Gastrocnemius medialis (tissue), 4 donors: ENCODE data around the gene CCNG1. TPM values are rescaled to one million over a fixed set of nuclear protein-coding genes. Genes with fewer than 3 reads are reported as not detected.

ENCODE experiments used
- ATAC-seq, 2 donors: fragments of 150-250 bp; one replicate each; pipeline ENCODE4 v1.9.1; 2016
- DNase-seq, 2 donors: peaks; one replicate each; pipeline ENCODE4 v3.0.0-alpha.2; 2019
- H3K27ac ChIP-seq, 4 donors: fragments of 200-600 bp; sonication (generic); 1 replicate in 1 of 4; 2 replicates in 3 of 4; pipeline ENCODE4 v1.5.1; 2016 to 2018; ENCODE audit warnings: mild to moderate bottlenecking in 2 of 4, moderate library complexity in 1 of 4
- H3K27me3 ChIP-seq, 3 donors: fragments of 200-600 bp; sonication (generic) in 2 of 3; 1 replicate in 1 of 3; 2 replicates in 2 of 3; pipeline versions ENCODE4 v1.5.1 to v1.6.0; 2016 to 2019; ENCODE audit warnings: mild to moderate bottlenecking in 1 of 3, moderate library complexity in 1 of 3
- H3K36me3 ChIP-seq, 2 donors: fragments of 200-600 bp; sonication (generic) in 1 of 2; one replicate each; pipeline ENCODE4 v1.5.1; 2017 to 2018
- H3K4me1 ChIP-seq, 2 donors: fragments of 200-600 bp; sonication (generic) in 1 of 2; one replicate each; pipeline ENCODE4 v1.5.1; 2016 to 2017; ENCODE audit warnings: mild to moderate bottlenecking in 2 of 2
- H3K4me3 ChIP-seq, 4 donors: fragments of 200-600 bp; sonication (generic) in 3 of 4; 1 replicate in 1 of 4; 2 replicates in 3 of 4; pipeline ENCODE4 v1.5.1; 2016 to 2019; ENCODE audit warnings: mild to moderate bottlenecking in 2 of 4
- H3K9me3 ChIP-seq, 3 donors: fragments of 200-600 bp; sonication (generic) in 2 of 3; 1 replicate in 1 of 3; 2 replicates in 2 of 3; pipeline ENCODE4 v1.5.1; 2016 to 2019
- CTCF ChIP-seq, 5 experiments: fragments of 450-650 bp in 3 of 5; fragments of 200-600 bp in 2 of 5; sonication (generic) in 2 of 5; IDR thresholded peaks in 4 of 5; conservative IDR thresholded peaks in 1 of 5; 1 replicate in 4 of 5; 2 replicates in 1 of 5; pipeline ENCODE4 v1.5.1; 2016 to 2019; ENCODE audit warnings: antibody characterized with exemption in 5 of 5, mild to moderate bottlenecking in 3 of 5, moderate library complexity in 3 of 5
- POLR2A ChIP-seq, 2 donors: fragments of 450-650 bp; IDR thresholded peaks; one replicate each; pipeline ENCODE4 v1.6.1; 2017; ENCODE audit warnings: antibody characterized with exemption in 2 of 2, mild to moderate bottlenecking in 2 of 2, moderate library complexity in 2 of 2
- in situ Hi-C, 4 donors: fragments of 200-750 bp; cut with MboI; loops; one replicate each; pipeline versions ENCODE4 v1.15.0 to v1.8.0; 2017; ENCODE audit warnings: low sequenced_read_pairs in 4 of 4
- intact Hi-C: fragments of 100-400 bp; cut with DNase I; formaldehyde crosslinking; loops from one replicate; pipeline ENCODE4 v1.15.1; 2023; ENCODE audit warnings: low total_unique reads
- total RNA-seq, 4 donors: library from RNA; depleted of rRNA; stranded (reverse); fragments of >200 nt; gene quantifications; one replicate each; pipeline versions ENCODE4 v1.1.0 to v1.2.3, GENCODE V29; 2016

Gene CCNG1
- total RNA-seq, 4 donors from 2014 or later, result 63.7 to 125 (median 109) TPM

- intact Hi-C loops (loop anchor here (1.0 kb wide), 2 partner anchors 23 to 68 kb away; partner anchors contain the start of genes HMMR, MAT2B and NUDCD2), in situ Hi-C loops (no loop called here)
- DNase-seq, result no peak
- Histone ChIP-seq H3K9me3 (no peaks in the 10 kb centered on the region), H3K27me3 (no peaks in the 10 kb centered on the region), H3K27ac (peak overlapping the region; percentile 91 to 100 (median 92)), H3K36me3 (peaks cover 0 to 18% of the 10 kb centered on the region in 2 donors), H3K4me3 (peak overlapping the region; percentile 79 to 100 (median 84)), H3K4me1 (peaks cover 23 to 41% of the 10 kb centered on the region in 2 donors)
- TF ChIP-seq POLR2A (IDR thresholded peaks at IDR 0.05) (no peak), CTCF (IDR thresholded peaks at IDR 0.05 in 4 of 5, conservative IDR thresholded peaks at IDR 0.05 in 1 of 5) (no peak)
- ATAC-seq, result no peak
Measured at GRCh38 chr5:163437011-163437308, 435 bp upstream of the CCNG1 start.

- TF ChIP-seq CTCF (IDR thresholded peaks at IDR 0.05 in 4 of 5, conservative IDR thresholded peaks at IDR 0.05 in 1 of 5) (no peak), POLR2A (IDR thresholded peaks at IDR 0.05) (no peak)
- in situ Hi-C loops (no loop called here), intact Hi-C loops (no loop called here)
- Histone ChIP-seq H3K4me3 (peak overlapping the region in 2 of 4 donors; percentile 82 to 100), H3K4me1 (peaks cover 23 to 47% of the 10 kb centered on the region in 2 donors), H3K27me3 (no peaks in the 10 kb centered on the region), H3K9me3 (no peaks in the 10 kb centered on the region), H3K36me3 (peaks cover 0 to 36% of the 10 kb centered on the region in 2 donors), H3K27ac (peak overlapping the region; percentile 91 to 100 (median 92))
- ATAC-seq, result peak; percentile 77 to 87
- peak; percentile 72 to 75 for DNase-seq
Measured at GRCh38 chr5:163439092-163439425, 1.7 kb downstream of the CCNG1 start.

- H3K4me1 ChIP-seq, result peaks cover 33 to 58% of the 10 kb centered on the region in 2 donors
- in situ Hi-C loops, result no loop called here
- no peaks in the 10 kb centered on the region for H3K27me3 ChIP-seq
- H3K4me3 ChIP-seq, result no peak overlapping the region
- ATAC-seq (no peak), DNase-seq (no peak)
- intact Hi-C loops, result no loop called here
- no peaks in the 10 kb centered on the region for H3K9me3 ChIP-seq
- H3K36me3 ChIP-seq, result peaks cover 0 to 48% of the 10 kb centered on the region in 2 donors
- no peak for TF ChIP-seq CTCF (IDR thresholded peaks at IDR 0.05 in 4 of 5, conservative IDR thresholded peaks at IDR 0.05 in 1 of 5)
- TF ChIP-seq POLR2A (IDR thresholded peaks at IDR 0.05), result no peak
- peak overlapping the region in 3 of 4 donors; percentile 31 to 100 (median 38) for H3K27ac ChIP-seq
Measured at GRCh38 chr5:163440954-163441353, 3.6 kb downstream of the CCNG1 start.

- H3K27me3 ChIP-seq, result no peaks in the 10 kb centered on the region
- no peak overlapping the region for H3K4me3 ChIP-seq
- H3K36me3 ChIP-seq, result peaks cover 0 to 67% of the 10 kb centered on the region in 2 donors
- H3K9me3 ChIP-seq, result no peaks in the 10 kb centered on the region
- intact Hi-C loops (no loop called here), in situ Hi-C loops (no loop called here)
- DNase-seq (no peak), ATAC-seq (no peak)
- H3K4me1 ChIP-seq, result peaks cover 25 to 39% of the 10 kb centered on the region in 2 donors
- H3K27ac ChIP-seq, result no peak overlapping the region
- TF ChIP-seq POLR2A (IDR thresholded peaks at IDR 0.05) (no peak), CTCF (IDR thresholded peaks at IDR 0.05 in 4 of 5, conservative IDR thresholded peaks at IDR 0.05 in 1 of 5) (no peak)
Measured at GRCh38 chr5:163444526-163444925, 7.1 kb downstream of the CCNG1 start.

GRCh38 chr5:163445345-163445744 is 8.0 kb downstream of the CCNG1 start:
- Histone ChIP-seq H3K36me3 (peaks cover 0 to 69% of the 10 kb centered on the region in 2 donors), H3K4me3 (no peak overlapping the region), H3K9me3 (no peaks in the 10 kb centered on the region), H3K4me1 (peaks cover 17 to 31% of the 10 kb centered on the region in 2 donors), H3K27me3 (no peaks in the 10 kb centered on the region), H3K27ac (peak overlapping the region in 2 of 4 donors; percentile 4 to 35)
- no peak for DNase-seq
- in situ Hi-C loops, result no loop called here
- intact Hi-C loops, result no loop called here
- TF ChIP-seq CTCF (IDR thresholded peaks at IDR 0.05 in 4 of 5, conservative IDR thresholded peaks at IDR 0.05 in 1 of 5) (no peak), POLR2A (IDR thresholded peaks at IDR 0.05) (no peak)
- ATAC-seq, result no peak
